GM21529 (cell line): Measurements from ENCODE around the gene GTF2IRD1.

ENCODE experiments used
- ATAC-seq: cut with Tn5 transposase; IDR thresholded peaks from one replicate; pipeline ENCODE4 v1.9.1; 2021; ENCODE audit not compliant: unreplicated experiment

GTF2IRD1 gene

DNA sequence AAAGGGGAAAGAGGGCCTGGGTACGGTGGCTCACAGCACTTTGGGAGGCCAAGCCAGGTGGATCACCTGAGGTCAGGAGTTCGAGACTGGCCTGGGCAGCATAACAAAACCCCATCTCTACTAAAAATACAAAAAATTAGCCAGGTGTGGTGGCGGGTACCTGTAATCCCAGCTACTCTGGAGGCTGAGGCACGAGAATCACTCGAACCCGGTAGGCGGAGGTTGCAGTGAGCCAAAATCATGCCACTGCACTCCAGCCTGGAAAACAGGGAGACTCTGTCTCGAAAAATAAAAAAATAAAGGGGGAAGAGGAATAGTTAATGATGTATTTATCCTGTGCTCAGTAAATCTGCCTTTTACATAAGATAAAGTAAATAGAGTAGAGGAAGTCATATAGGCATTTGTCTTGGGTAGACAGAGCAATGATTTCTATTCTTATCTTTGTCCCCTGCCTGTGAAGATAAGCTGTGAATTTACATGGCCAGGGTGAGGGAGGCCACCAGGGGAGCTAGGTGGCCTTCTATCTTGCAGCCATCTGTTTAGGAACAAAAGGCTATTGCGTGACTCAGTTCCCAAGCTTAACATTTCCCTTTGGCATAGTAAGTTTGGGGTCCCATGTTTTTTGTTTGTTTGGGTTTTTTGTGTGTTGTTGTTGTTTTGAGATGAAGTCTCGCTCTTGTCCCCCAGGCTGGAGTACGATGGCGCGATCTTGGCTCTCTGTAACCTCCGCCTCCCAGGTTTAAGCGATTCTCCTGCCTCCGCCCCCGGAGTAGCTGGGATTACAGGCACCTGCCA is 130.7 kb downstream of the GTF2IRD1 start:
- no peak for ATAC-seq

DNA sequence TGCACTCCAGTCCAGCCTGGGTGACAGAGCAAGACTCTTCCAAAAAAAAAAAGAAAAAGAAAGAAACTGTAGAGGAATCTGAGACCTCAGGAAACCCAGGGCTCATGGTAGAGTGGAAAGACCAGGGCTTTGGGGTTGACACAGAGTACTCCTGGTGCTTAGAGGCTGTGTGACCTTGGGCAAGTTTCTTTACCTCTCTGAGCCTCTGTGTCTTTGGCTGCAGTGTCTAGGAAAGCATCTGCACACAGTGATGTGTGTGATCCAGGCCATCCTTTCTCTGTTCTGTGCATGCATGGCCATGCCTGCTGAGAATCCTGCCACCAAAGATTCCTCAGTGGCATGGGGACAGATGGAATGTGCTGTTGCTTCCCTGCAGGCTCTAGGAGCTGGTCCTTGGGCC is 132.1 kb downstream of the GTF2IRD1 start:
- no peak for ATAC-seq

DNA sequence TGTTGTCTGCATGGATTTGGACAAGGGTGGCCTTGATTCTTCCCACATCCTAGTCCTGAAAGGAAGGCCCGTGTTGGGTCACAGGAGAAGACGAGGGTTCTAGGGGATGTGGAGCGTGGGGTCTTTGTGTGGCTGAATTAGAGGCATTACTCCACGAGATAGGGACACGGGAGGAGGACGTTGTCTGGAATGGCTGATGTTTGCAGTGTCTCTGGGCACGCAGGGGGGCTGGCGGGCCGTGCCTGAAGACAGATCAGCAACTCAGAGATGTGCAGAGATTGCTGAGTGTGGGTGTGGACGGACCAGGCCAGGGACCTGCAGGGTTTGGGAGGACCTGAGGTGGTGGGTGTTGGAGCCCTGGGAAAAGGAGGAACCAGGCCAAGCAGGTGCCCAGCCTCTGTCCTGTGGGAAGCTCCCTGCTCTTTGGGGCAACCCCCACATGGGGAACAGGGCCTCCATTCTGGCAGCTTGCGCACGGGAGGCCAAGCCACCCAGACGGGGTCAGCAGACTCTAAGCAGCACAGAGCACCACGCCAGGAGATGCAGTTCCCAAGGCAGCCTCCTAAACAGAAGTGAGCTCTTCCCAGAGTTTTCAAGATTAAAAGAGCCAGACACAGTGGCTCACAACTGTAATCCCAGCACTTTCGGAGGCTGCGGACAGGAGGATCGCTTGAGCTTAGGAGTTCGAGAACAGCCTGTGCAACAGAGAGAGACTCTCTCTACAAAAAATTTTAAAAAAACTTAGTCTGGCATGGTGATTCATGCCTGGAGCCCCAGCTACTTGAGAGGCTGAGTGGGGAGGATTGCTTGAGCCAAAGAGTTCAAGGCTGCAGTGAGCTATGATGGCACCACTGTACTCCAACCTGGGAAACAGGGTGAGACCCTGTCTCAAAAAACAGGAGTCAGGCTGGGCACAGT is 132.8 kb downstream of the GTF2IRD1 start:
- no peak for ATAC-seq

DNA sequence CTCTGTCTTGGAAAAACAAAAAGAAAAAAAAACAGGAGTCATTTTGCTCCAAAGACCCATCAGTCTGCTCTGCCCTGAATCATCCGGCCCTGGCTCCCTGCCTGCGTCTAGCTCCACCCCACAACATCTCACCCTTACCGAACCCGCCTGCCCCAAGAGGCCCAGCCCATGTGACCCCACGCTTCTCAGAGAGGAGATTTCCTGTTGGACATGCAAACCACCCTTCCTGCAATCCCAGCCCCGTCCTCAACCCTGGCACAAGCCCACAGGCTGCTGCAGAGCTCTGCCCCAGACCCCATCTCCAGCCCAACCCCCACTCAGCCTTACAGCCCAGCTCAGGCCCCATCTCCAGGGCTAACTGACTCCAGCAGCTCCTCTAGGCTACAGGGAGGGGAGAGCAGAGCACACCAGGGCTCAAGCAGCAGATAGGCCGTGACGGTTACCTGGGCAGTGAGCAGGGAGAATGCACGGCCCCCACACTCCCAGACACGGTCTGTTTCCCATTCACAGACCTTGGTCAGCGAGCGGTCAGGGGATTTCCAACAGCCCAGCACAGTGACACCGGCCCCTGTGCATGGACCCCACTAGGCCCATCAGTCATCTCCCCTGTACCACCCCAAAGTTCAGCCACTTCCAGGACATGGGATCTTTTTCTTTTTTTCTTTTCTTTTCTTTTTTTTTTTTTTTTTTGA is 133.9 kb downstream of the GTF2IRD1 start:
- peak; percentile 81 for ATAC-seq

DNA sequence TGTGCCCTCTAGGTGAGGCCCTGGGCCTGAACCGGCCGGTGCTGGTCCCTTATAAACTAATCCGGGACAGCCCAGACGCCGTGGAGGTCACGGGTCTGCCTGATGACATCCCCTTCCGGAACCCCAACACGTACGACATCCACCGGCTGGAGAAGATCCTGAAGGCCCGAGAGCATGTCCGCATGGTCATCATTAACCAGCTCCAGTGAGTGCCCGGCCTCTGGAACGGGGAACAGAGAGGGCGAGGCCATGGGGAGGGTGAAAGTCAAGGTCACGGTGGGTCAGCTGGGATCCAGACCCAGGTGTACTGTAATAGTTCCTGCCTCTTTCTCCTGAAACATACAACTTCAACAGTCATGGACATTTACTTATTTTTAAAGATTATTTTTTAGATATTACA is 137.1 kb downstream of the GTF2IRD1 start:
- ATAC-seq, result no peak

DNA sequence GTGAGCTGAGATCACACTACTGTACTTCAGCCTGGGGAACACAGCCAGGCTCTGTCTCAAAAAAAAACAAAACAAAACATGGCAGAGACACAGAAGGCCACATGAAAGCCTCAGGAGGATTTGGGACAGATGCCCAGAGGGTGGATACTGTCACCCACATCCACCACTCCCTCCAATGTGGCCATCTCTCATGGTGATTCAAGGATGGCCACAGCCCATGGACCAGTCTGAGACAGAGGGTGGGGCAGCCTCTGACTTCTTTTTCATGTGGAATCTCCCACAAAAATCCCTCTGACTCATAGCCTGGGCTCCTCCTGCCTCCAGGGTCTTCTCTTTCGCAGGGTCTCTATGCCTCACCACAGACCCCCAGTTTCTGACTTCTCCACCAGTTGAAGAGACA is 144.9 kb downstream of the GTF2IRD1 start:
- ATAC-seq, result no peak

DNA sequence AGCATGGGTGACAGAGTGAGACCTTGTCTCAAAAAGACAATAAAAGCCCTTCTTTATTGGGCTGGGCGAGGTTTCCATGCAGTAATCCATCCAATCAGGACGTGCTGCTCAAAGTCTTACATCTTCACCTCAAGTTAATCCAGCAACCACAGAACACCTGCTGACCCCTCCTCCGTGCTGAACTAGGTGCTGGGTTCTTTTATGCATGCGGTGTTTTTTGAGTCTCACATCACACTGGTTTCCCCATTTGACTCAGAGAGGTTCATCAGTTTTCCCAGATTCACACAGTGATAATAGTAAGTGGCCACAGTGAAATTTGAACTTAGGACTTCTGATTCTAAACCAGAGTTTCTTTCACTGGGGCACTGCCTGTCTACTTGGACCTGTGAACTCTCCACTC is 145.5 kb downstream of the GTF2IRD1 start:
- peak; percentile 53 for ATAC-seq

DNA sequence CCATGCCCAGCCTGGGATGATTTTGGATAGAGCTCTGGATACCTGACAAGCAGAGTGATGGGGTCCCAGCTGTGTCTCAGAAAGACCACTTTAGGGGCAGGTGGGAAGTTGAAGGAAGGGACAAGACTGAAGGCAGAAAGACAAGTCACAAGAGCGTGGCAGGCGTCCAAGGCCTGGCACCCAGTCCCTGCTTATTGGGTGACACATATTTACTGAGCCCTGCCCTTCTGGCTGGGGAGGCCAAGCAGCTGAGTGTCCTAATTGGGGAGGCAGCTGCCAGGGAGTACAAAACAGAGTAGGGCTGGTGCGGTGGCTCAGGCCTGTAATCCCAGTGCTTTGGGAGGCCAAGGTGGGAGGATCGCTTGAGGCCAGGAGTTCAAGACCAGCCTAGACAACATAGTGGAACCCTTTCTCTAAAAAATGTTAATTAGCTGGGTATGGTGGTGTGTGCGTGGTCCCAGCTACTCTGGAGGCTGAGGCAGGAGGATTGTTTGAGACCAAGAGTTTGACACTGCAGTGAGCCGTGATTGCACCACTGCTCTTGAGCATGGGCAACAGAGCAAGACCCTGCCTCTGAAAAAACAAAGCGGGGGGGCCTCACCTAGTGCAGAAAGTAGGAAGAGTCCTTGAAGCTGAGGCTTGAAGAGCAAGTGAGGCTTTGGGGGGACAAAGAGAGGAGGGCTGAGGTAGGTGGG is 150.8 kb downstream of the GTF2IRD1 start:
- no peak for ATAC-seq

DNA sequence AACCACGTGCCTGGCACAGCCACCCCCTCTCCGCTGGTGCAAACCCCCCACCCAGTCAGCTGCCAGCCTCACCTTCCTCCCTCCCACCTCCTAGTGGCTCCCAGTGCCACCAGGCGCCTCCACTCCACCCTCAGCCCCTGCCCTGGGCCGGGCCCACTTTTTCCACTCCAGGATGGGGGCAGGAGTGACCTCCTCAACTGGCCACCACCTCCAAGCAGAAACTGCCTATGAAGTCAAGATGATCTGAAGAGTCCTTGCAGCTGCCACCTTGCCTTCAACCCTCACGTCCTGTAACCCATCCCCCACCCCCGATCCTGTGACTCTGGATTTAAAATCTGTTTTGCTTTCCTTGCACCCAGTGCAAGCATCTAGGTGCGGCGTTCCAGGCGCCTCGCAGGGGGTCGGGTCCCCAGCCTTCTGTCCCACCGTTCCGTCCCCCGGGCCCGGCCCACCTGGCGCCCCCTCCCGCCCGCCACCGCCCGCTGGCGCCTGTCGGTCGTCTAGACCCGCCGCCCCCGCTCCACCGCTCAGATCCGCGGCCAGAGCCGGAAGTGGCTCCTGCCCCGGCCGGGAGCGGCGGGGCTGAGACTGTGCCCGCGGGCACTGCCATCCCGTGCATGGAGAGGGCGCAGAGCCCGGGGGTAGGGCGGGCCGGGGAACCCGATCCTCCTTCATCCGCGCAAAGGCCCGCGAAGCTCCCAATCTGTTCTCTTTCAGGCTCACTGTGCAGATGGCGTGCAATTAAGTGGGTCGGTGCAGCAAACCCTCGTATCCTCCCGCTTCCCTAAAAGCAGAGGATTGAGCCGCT is 152.6 kb downstream of the GTF2IRD1 start:
- peak; percentile 70 for ATAC-seq

DNA sequence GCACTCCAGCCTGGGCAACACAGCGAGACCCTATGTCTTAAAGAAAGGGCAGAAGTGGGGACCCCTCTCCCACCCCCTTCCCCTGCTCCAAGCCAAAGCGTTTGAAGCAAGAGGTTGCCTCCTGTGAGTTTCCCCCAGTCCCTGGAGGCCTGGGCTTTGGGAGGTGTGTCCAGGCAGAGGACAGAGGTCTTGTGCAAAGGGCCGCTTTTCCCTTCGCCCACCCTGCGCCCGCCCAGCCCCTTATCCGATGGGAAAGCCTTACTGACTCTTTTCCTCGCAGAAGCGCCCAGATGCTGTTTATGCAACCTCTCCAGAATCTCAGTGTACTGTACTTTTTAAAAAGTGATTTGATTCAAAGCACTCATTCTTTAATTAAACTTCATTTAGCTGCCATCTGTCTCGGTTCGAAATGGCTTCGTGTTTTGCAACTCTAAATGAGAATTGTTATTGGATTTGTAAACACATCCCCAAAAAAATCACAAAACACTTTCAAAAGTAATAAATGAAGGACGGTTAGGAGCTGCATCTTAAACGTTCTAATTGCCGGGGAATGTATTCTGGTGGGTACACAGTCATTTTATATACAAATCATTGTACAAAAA is 153.3 kb downstream of the GTF2IRD1 start:
- no peak for ATAC-seq

DNA sequence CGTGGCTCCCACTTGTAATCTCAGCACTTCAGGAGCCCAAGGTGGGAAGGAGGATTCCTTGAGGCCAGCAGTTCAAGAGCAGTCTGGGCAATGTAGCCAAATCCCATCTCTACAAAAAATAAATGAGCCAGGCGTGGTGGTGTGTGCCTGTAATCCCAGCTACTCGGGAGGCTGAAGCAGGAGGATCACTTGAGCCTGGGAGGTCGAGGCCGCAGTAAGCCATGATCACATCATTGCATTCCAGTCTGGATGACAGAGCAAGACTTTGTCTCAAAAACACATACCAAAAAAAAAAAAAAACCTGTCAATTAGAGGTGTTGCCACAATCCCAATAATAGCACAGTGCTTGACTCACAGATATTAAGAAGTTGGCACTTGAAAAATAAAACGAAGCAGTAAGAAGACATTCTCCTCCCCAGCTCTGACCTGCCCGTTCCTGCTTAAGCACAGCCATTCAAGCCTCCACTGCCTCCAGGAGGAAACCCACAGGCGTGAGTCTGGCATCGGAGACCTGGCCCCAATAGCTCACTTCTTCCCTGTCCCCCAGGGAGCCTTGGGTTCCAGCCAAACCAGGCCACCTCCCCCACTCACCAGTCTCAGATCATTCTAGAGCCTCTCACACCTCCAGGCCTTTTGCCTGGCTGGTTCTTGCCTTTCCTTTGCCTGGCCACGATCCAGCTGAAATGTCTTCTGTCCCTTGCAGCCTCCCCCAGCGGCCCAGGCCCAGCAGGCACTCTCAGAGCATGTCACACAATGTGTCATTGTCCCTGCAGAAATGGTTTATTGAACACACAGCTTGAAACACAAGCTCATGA is 158.5 kb downstream of the GTF2IRD1 start:
- no peak for ATAC-seq

DNA sequence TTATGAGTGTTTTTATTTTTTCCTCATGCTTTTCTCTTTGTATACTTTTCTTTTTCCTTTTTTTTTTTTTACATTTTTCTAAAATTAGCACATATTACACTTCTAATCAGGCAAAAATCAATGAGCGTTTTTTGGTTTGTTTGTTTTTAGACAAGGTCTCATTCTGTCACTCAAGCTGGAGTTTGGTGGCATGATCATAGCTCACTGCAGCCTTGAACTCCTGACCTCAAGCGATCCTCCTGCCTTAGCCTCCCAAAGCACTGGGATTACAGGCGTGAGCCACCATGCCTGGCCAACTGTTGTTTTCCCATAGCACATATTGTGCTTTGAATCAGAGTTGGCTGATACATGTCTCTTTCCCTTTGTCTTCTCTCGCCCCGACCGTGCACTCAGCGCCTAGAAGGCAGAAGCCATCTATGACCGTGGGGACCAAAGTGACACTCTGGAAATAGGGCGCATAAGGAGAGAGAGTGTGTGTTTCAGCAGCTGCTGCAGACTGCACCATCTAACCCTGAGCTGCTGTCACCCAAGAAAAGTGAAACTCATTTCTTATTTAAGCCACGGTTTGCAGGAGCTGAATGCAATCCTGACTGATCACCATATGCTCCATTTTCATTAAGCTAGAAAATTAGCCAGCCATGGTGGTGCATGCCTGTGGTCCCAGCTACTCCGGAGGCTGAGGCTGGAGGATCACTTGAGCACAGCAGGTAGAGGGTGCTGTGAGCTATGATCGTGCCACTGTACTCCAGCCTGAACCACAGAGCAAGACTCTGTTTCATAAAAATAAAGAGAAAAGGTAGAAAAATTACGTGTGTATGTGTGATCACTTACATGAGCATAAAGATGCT is 162.5 kb downstream of the GTF2IRD1 start:
- ATAC-seq, result no peak

DNA sequence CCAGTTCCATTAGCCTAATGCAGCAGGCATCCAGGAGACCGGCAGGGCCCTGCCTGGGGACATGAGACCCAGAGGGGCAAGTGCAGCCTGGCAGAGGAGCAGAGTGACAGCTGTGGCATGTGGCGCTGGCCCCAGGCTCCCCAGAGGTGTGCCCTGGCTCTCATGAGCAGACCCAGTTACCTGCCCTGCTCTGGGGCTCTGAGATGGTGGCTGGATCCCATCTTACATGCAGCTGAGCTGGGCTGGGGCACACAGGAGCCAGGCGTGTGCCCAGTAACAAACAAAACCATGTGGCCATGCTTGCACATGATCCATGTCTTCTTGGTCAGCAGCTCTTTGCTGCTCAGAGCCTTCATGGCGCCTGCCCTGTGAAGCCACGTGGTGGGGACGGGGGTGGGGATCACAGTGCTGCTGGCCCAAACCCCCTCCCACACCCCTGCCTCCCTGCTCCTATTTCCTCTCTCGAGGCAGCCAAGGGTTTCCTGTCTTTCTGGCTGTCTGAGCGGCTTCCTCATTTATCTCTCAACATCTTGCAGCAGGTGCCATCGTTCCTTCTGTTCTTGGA is 163.6 kb downstream of the GTF2IRD1 start:
- ATAC-seq, result no peak

DNA sequence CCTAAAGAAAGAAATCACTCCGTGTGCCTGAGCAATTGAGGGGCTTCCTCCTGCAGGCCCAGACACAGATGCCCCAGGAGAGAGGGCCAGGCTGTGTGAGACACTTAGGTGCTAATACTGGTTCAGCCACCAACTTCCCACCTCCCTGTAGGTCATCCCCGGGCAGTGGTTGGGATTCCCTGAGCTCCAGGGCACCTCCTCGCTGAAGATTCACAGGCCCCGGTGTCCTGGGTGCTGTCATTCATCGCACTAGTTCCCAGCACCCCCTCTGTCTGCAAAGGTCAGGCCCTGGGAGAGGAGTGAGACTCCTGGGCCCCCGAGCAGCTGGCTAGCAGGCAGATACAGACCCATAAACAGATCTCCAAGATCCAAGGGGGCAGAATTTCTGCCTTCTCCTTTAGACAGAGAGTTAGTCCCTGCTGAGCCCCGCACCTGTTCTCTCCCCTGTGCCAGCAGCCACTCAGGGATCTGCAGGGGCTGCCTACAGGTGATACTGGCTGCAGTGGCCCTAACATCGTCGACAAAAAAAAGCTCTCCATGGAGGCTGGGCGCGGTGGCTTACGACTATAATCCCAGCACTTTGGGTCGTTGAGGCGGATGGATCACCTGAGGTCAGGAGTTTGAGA is 165.6 kb downstream of the GTF2IRD1 start:
- no peak for ATAC-seq

DNA sequence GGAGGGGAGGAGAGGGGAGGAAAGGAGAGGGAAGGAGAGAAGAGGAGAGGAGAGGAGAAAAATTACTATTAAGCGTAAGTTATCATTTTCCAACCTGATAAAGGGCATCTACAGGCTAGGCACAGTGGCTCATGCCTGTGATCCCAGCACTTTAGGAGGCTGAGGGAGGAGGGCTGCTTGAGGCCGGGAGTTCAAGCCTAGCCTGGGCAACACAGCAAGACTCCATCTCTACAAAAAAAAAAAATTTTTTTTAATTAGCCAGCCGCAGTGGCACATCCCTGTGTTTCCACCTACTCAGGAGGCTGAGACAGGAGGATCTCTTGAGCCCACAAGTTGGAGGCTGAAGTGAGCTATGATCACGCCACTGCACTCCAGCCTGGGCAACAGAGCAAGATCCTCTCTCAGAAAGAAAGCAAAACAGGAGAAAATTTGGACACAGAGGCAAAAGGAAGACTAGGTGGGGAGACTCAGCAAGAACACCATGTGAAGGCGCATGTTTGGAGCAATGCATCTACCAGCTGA is 168.6 kb downstream of the GTF2IRD1 start:
- no peak for ATAC-seq

DNA sequence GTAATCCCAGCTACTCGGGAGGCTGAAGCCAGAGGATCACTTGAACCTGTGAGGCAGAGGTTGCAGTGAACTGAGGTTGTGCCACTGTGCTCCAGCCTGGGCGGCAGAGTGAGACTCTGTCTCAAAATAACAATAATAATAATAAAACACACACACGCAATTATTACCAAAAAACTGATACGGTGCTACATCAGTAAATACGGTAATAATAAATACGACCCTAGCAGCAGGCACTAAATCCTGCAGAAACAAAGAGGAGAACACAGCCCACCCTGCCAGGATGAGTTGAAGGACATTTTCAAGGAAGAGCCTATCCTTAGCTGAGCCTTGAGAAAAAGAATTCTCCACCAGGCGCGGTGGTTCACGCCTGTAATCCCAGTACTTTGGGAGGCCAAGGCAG is 169.4 kb downstream of the GTF2IRD1 start:
- ATAC-seq, result no peak

DNA sequence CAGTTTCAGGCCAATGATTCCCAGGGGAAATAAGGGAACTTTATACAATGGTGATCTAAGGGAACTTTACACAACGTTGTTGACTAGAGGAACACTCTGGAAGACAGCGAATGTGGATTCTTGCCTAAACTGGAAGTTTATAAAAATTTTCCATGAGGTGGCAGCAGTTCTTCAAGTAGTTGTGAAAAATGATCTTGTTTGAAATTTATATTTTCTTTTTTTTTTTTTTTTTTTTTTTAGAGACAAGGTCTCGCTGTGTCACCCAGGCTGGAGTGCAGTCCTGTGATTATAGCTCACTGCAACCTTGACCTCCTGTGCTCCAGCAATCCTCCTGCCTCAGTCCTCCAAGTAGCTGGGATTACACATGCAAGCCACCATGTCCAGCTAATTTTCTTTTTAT is 171.7 kb downstream of the GTF2IRD1 start:
- no peak for ATAC-seq
